ENCODE measurements around the gene ITGA2B.
"Not testable (repeated sequence)": the region's sequence is repeated elsewhere in the genome, so short reads cannot be mapped to it uniquely, and the experiment has no call there.

The ITGA2B gene

GRCh38 chr17:44334727-44335126 is 54.7 kb downstream of the ITGA2B start:
- H3K9me3 Mint-ChIP-seq: no peaks in the 10 kb centered on the region
- H3K4me1 Mint-ChIP-seq: peaks cover 23% of the 10 kb centered on the region
- no peak overlapping the region for H3K27ac Mint-ChIP-seq
- no peaks in the 10 kb centered on the region for H3K36me3 Mint-ChIP-seq (ENCODE audit: low read depth)
- H3K27me3 Mint-ChIP-seq (ENCODE audit: low read depth): peaks cover 6% of the 10 kb centered on the region
- no peak for TF ChIP-seq CTCF (IDR thresholded peaks at IDR 0.05; ENCODE audit: unreplicated experiment in 3 of 3)
- H3K4me3 Mint-ChIP-seq: no peak overlapping the region

GRCh38 chr17:44334315-44334714 is 55.1 kb downstream of the ITGA2B start:
- peaks cover 23% of the 10 kb centered on the region for H3K4me1 Mint-ChIP-seq
- no peak for TF ChIP-seq CTCF (IDR thresholded peaks at IDR 0.05; ENCODE audit: unreplicated experiment in 3 of 3)
- peaks cover 6% of the 10 kb centered on the region for H3K27me3 Mint-ChIP-seq (ENCODE audit: low read depth)
- peak overlapping the region in 1 of 3 experiments; percentile 43 for H3K27ac Mint-ChIP-seq
- H3K4me3 Mint-ChIP-seq: no peak overlapping the region
- no peaks in the 10 kb centered on the region for H3K36me3 Mint-ChIP-seq (ENCODE audit: low read depth)
- H3K9me3 Mint-ChIP-seq: no peaks in the 10 kb centered on the region

- no peak overlapping the region for H3K4me3 Mint-ChIP-seq
Observed at GRCh38 chr17:44333371-44333770, 56.1 kb downstream of the ITGA2B start.

GRCh38 chr17:44331249-44331760 is 58.1 kb downstream of the ITGA2B start:
- peak overlapping the region in 1 of 3 experiments; percentile 66 for H3K4me3 Mint-ChIP-seq
- peaks cover 14% of the 10 kb centered on the region for H3K27me3 Mint-ChIP-seq (ENCODE audit: low read depth)
- no peaks in the 10 kb centered on the region for H3K9me3 Mint-ChIP-seq
- no peaks in the 10 kb centered on the region for H3K36me3 Mint-ChIP-seq (ENCODE audit: low read depth)
- H3K4me1 Mint-ChIP-seq: peaks cover 16% of the 10 kb centered on the region
- TF ChIP-seq CTCF (IDR thresholded peaks at IDR 0.05; ENCODE audit: unreplicated experiment in 3 of 3): peak; percentile 76 to 86 (median 83)
- peak overlapping the region in 2 of 3 experiments; percentile 51 to 59 for H3K27ac Mint-ChIP-seq

More at GRCh38 chr17:44333371-44333770, 56.1 kb downstream of the ITGA2B start:
- H3K4me1 Mint-ChIP-seq: peaks cover 20% of the 10 kb centered on the region
- peaks cover 6% of the 10 kb centered on the region for H3K27me3 Mint-ChIP-seq (ENCODE audit: low read depth)
- no peaks in the 10 kb centered on the region for H3K9me3 Mint-ChIP-seq
- no peak for TF ChIP-seq CTCF (IDR thresholded peaks at IDR 0.05; ENCODE audit: unreplicated experiment in 3 of 3)
- H3K36me3 Mint-ChIP-seq (ENCODE audit: low read depth): no peaks in the 10 kb centered on the region
- no peak overlapping the region for H3K27ac Mint-ChIP-seq

GRCh38 chr17:44330263-44330662 is 59.2 kb downstream of the ITGA2B start:
- H3K4me3 Mint-ChIP-seq; H3K27ac Mint-ChIP-seq; H3K36me3 Mint-ChIP-seq (ENCODE audit: low read depth); H3K9me3 Mint-ChIP-seq: not testable (repeated sequence)
- Mint-ChIP-seq H3K27me3 (ENCODE audit: low read depth) (peaks cover 15% of the 10 kb centered on the region), H3K4me1 (peaks cover 15% of the 10 kb centered on the region)

- not testable (repeated sequence) for H3K4me3 Mint-ChIP-seq; H3K9me3 Mint-ChIP-seq; H3K36me3 Mint-ChIP-seq (ENCODE audit: low read depth); H3K27ac Mint-ChIP-seq
- peaks cover 18% of the 10 kb centered on the region for H3K27me3 Mint-ChIP-seq (ENCODE audit: low read depth)
- peaks cover 16% of the 10 kb centered on the region for H3K4me1 Mint-ChIP-seq
Observed at GRCh38 chr17:44329516-44329915, 59.9 kb downstream of the ITGA2B start.

GRCh38 chr17:44327715-44328449 is 61.6 kb downstream of the ITGA2B start:
- Mint-ChIP-seq H3K4me1 (peaks cover 16% of the 10 kb centered on the region), H3K27me3 (ENCODE audit: low read depth) (peaks cover 14% of the 10 kb centered on the region), H3K36me3 (ENCODE audit: low read depth) (no peaks in the 10 kb centered on the region), H3K9me3 (no peaks in the 10 kb centered on the region), H3K27ac (peak overlapping the region in 1 of 3 experiments; percentile 23), H3K4me3 (peak overlapping the region; percentile 17 to 65 (median 49))
- TF ChIP-seq CTCF (IDR thresholded peaks at IDR 0.05; ENCODE audit: unreplicated experiment in 3 of 3): no peak
